Astrocyte of the spinal cord (primary cell): ENCODE data around the gene NCKAP5.

ENCODE experiments used
- DNase-seq: peaks from one replicate; pipeline ENCODE4 v3.0.0; 2011; ENCODE audit warnings: low read depth, low spot score
- H3K4me3 ChIP-seq: 2 replicates; pipeline ENCODE4 v1.5.1; 2011; ENCODE audit warnings: low read depth, mild to moderate bottlenecking, low read length, moderate library complexity
- CTCF ChIP-seq: IDR thresholded peaks from 2 replicates; pipeline ENCODE4 v1.5.1; 2012; ENCODE audit warnings: low read depth, mild to moderate bottlenecking, low read length, inconsistent platforms
- in situ Hi-C: cut with HindIII; loops from 2 replicates; pipeline ENCODE4 v1.10.0; 2017; ENCODE audit warnings: low sequenced_read_pairs

Gene NCKAP5

GRCh38 chr2:132725748-132726147 lies 842.5 kb downstream of the NCKAP5 start:
- no peak for TF ChIP-seq CTCF
- in situ Hi-C loops, result no loop called here
- H3K4me3 ChIP-seq, result no peak overlapping the region
- no peak for DNase-seq

GRCh38 chr2:132725148-132725547 lies 843.1 kb downstream of the NCKAP5 start:
- H3K4me3 ChIP-seq, result no peak overlapping the region
- in situ Hi-C loops, result no loop called here
- TF ChIP-seq CTCF, result no peak
- no peak for DNase-seq

GRCh38 chr2:132721938-132722337 lies 846.3 kb downstream of the NCKAP5 start:
- TF ChIP-seq CTCF, result no peak

GRCh38 chr2:132720393-132720792 lies 847.9 kb downstream of the NCKAP5 start:
- no peak for TF ChIP-seq CTCF
- in situ Hi-C loops, result no loop called here
- no peak overlapping the region for H3K4me3 ChIP-seq
- DNase-seq, result no peak

More at GRCh38 chr2:132721938-132722337, 846.3 kb downstream of the NCKAP5 start:
- H3K4me3 ChIP-seq, result no peak overlapping the region
- DNase-seq, result no peak
- in situ Hi-C loops, result no loop called here

- H3K4me3 ChIP-seq, result no peak overlapping the region
- no peak for TF ChIP-seq CTCF
- in situ Hi-C loops, result no loop called here
- no peak for DNase-seq
Observed at GRCh38 chr2:132719480-132719879, 848.8 kb downstream of the NCKAP5 start.

GRCh38 chr2:132716954-132717353 lies 851.3 kb downstream of the NCKAP5 start:
- no peak overlapping the region for H3K4me3 ChIP-seq
- TF ChIP-seq CTCF, result no peak
- in situ Hi-C loops, result no loop called here
- DNase-seq, result no peak
